Measurements from ENCODE around the gene CLIC1. TPM values are rescaled to one million over a fixed set of nuclear protein-coding genes. Genes with fewer than 3 reads are reported as not detected.
A peak's percentile ranks its signal among the peaks of the same experiment; 100 is the strongest.
"Not testable (repeated sequence)": the region's sequence is repeated elsewhere in the genome, so short reads cannot be mapped to it uniquely, and the experiment has no call there.

Gene CLIC1
- total and polyA plus RNA-seq, 2 donors (not counting 1 experiment from before 2014, with no cell fraction given): 216 to 290 TPM

- H2AFZ ChIP-seq (ENCODE audit: insufficient read depth, low read depth, low read length, poor library complexity, severe bottlenecking): peak overlapping the region; percentile 46
- intact Hi-C loops (cut with micrococcal nuclease): no loop called here
- ChIA-PET POLR2A (no interaction called here), CTCF (interaction anchor here (1.0 to 3.3 kb wide), 3 partner anchors 17 to 120 kb away, joined by 3 to 17 read pairs (median 14); no protein-coding TSS in a partner anchor)
- Mint-ChIP-seq H3K27me3 (peaks cover 3% of the 10 kb centered on the region), H3K9me3 (ENCODE audit: insufficient read depth) (no peaks in the 10 kb centered on the region), H3K4me1 (peaks cover 14% of the 10 kb centered on the region), H3K4me3 (no peak overlapping the region), H3K27ac (no peak overlapping the region)
- TF ChIP-seq CTCF (IDR thresholded peaks at IDR 0.05): no peak
- TF ChIP-seq EZH2 (IDR thresholded peaks at IDR 0.05; ENCODE audit: borderline replicate concordance, insufficient read depth, low read depth, low read length, poor library complexity, severe bottlenecking): no peak
- no peaks in the 10 kb centered on the region for H3K79me2 ChIP-seq (ENCODE audit: control insufficient read depth, insufficient read depth, low read length)
- ATAC-seq (ENCODE audit: low read depth) (no peak), DNase-seq (no peak)
- WGBS (ENCODE audit: insufficient coverage): 80% methylated on average over 5 of the region's 5 CpGs
- H3K36me3 ChIP-seq (replicated peaks in 1 of 2; ENCODE audit: control extremely low read depth in 1 of 2, control insufficient read depth in 1 of 2, extremely low read depth in 1 of 2, insufficient read depth in 2 of 2, low read length in 1 of 2): no peaks in the 10 kb centered on the region
- H4K20me1 ChIP-seq (ENCODE audit: control insufficient read depth, insufficient read depth, low read length, poor library complexity, severe bottlenecking): no peaks in the 10 kb centered on the region
- H3K27ac ChIP-seq (ENCODE audit: low read length in 2 of 2): no peak overlapping the region
- no peak overlapping the region for H3K9ac ChIP-seq (ENCODE audit: low read length)
- no peaks in the 10 kb centered on the region for H3K9me3 ChIP-seq (ENCODE audit: control extremely low read depth in 1 of 3, control insufficient read depth in 2 of 3, insufficient read depth in 1 of 3, low read length in 2 of 3)
- H3K27me3 ChIP-seq (replicated peaks in 1 of 4; ENCODE audit: control extremely low read depth in 1 of 4, control insufficient read depth in 3 of 4, insufficient read depth in 4 of 4, low read length in 3 of 4): peaks cover 0 to 6% (median 0%) of the 10 kb centered on the region in 4 experiments
- peak overlapping the region; percentile 42 for H3K4me2 ChIP-seq (replicated peaks; ENCODE audit: low read depth, low read length, poor library complexity, severe bottlenecking)
- no peak overlapping the region for H3K4me3 ChIP-seq (ENCODE audit: control extremely low read depth in 1 of 5, extremely low read depth in 1 of 5, insufficient read depth in 1 of 5, low read depth in 2 of 5, low read length in 4 of 5)
- H3K4me1 ChIP-seq (ENCODE audit: control insufficient read depth in 2 of 2, insufficient read depth in 2 of 2, low read length in 2 of 2): peaks cover 10 to 16% of the 10 kb centered on the region in 2 donors
These were observed 25.7 kb downstream of the CLIC1 start for GRCh38 chr6:31710523-31711219.

GRCh38 chr6:31709157-31709556 lies 27.2 kb downstream of the CLIC1 start:
- H3K27me3 ChIP-seq (replicated peaks in 1 of 4; ENCODE audit: control extremely low read depth in 1 of 4, control insufficient read depth in 3 of 4, insufficient read depth in 4 of 4, low read length in 3 of 4); H3K4me2 ChIP-seq (replicated peaks; ENCODE audit: low read depth, low read length, poor library complexity, severe bottlenecking); ATAC-seq (ENCODE audit: low read depth); POLR2A ChIA-PET; H3K9me3 ChIP-seq (ENCODE audit: control extremely low read depth in 1 of 3, control insufficient read depth in 2 of 3, insufficient read depth in 1 of 3, low read length in 2 of 3); H3K27me3 Mint-ChIP-seq; H2AFZ ChIP-seq (ENCODE audit: insufficient read depth, low read depth, low read length, poor library complexity, severe bottlenecking); DNase-seq; H3K4me3 Mint-ChIP-seq; H3K9me3 Mint-ChIP-seq (ENCODE audit: insufficient read depth); H3K27ac ChIP-seq (ENCODE audit: low read length in 2 of 2); H3K79me2 ChIP-seq (ENCODE audit: control insufficient read depth, insufficient read depth, low read length); H3K27ac Mint-ChIP-seq; intact Hi-C loops (cut with micrococcal nuclease); H3K36me3 ChIP-seq (replicated peaks in 1 of 2; ENCODE audit: control extremely low read depth in 1 of 2, control insufficient read depth in 1 of 2, extremely low read depth in 1 of 2, insufficient read depth in 2 of 2, low read length in 1 of 2); CTCF ChIA-PET; H3K9ac ChIP-seq (ENCODE audit: low read length); H3K4me3 ChIP-seq (ENCODE audit: control extremely low read depth in 1 of 5, extremely low read depth in 1 of 5, insufficient read depth in 1 of 5, low read depth in 2 of 5, low read length in 4 of 5); H4K20me1 ChIP-seq (ENCODE audit: control insufficient read depth, insufficient read depth, low read length, poor library complexity, severe bottlenecking): not testable (repeated sequence)
- H3K4me1 ChIP-seq (ENCODE audit: control insufficient read depth in 2 of 2, insufficient read depth in 2 of 2, low read length in 2 of 2): peaks cover 10 to 16% of the 10 kb centered on the region in 2 donors
- WGBS (ENCODE audit: insufficient coverage): 97% methylated on average over 8 of the region's 11 CpGs
- peaks cover 14% of the 10 kb centered on the region for H3K4me1 Mint-ChIP-seq
